GM06990 (cell line): Measurements from ENCODE around the gene SERPINI1.

Source experiments
- DNase-seq: peaks from one replicate; pipeline ENCODE4 v3.0.0-alpha.2; 2011; ENCODE audit not compliant: insufficient read length; ENCODE audit errors: extremely low read depth
- H3K27me3 ChIP-seq: replicated peaks from 2 replicates; pipeline ENCODE4 v1.6.0; 2011; ENCODE audit warnings: low read length; ENCODE audit not compliant: control insufficient read depth, insufficient read depth
- H3K36me3 ChIP-seq: 2 replicates; pipeline ENCODE4 v1.5.1; 2011; ENCODE audit warnings: low read length; ENCODE audit not compliant: control insufficient read depth, insufficient read depth
- H3K4me3 ChIP-seq: replicated peaks from 2 replicates; pipeline ENCODE4 v1.5.1; 2011; ENCODE audit warnings: low read depth, mild to moderate bottlenecking, control low read depth, low read length
- CTCF ChIP-seq: IDR thresholded peaks from 2 replicates; pipeline ENCODE4 v1.5.1; 2011; ENCODE audit warnings: low read length, control low read depth, mild to moderate bottlenecking, inconsistent platforms; ENCODE audit not compliant: insufficient read depth, poor library complexity, severe bottlenecking

The SERPINI1 gene

GRCh38 chr3:167729591-167729990, 5.9 kb upstream of the SERPINI1 start:
- TF ChIP-seq CTCF, result no peak
- no peaks in the 10 kb centered on the region for H3K36me3 ChIP-seq

DNA sequence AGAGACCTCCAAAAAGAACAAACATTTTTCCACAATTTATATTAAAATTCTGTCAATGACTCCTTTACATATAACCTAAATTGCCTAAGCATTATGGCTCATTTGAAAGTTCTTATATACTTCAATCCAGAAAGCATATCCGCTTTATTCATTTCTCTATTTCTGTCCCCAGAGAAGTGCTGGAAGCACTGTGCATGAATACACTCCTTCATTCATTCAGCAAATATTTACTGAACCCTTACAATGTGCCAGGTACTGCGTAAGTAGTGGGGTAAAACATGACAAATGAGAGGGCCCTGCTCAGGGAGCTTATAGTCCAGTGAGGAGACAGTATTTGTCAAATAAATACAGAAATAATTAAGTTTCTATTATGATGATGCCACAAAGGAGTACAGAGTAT, 4.1 kb upstream of the SERPINI1 start:
- H3K27me3 ChIP-seq, result no peaks in the 10 kb centered on the region
- TF ChIP-seq CTCF, result no peak
- DNase-seq, result no peak

More at GRCh38 chr3:167729591-167729990, 5.9 kb upstream of the SERPINI1 start:
- no peak for DNase-seq
- H3K4me3 ChIP-seq, result no peak overlapping the region
- H3K27me3 ChIP-seq, result no peaks in the 10 kb centered on the region

DNA sequence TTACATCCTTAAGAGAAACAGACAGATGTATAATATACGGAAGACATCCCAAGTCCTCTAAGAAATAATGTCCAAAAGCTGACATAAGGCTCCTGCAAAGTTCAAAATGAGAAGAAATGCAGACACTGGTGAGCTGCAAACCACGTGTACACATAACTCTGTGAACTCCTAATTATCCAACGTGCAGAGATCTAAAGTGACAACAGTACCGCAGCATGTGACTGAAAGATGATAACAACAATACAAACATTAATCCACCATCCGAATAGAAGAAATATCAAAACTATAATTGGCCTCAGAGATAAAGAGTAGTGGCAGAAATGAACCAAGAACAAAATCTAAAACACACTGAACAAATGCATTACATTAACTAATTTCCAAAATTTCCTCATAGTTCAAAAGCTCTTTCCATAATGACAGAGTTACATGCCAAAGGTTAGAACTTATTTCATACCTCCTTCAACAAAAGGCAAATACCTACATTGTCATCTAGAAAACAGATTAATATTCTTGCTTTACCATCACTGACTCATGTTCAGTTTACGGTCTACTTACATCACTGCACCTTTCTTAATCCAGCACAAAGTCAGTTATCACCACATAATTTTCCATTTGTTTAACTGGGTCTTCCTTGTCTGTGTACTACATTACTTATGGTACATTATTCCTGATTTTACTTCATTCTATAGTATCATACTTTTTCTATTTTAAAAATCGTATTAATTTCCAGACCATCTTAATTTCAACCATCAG, 3.0 kb upstream of the SERPINI1 start:
- TF ChIP-seq CTCF, result no peak
- Histone ChIP-seq H3K36me3 (no peaks in the 10 kb centered on the region), H3K4me3 (no peak overlapping the region; the same call in 1 of the 2 replicates), H3K27me3 (no peaks in the 10 kb centered on the region)
- no peak for DNase-seq

More for the DNA sequence above, 4.1 kb upstream of the SERPINI1 start:
- Histone ChIP-seq H3K4me3 (no peak overlapping the region), H3K36me3 (no peaks in the 10 kb centered on the region)

DNA sequence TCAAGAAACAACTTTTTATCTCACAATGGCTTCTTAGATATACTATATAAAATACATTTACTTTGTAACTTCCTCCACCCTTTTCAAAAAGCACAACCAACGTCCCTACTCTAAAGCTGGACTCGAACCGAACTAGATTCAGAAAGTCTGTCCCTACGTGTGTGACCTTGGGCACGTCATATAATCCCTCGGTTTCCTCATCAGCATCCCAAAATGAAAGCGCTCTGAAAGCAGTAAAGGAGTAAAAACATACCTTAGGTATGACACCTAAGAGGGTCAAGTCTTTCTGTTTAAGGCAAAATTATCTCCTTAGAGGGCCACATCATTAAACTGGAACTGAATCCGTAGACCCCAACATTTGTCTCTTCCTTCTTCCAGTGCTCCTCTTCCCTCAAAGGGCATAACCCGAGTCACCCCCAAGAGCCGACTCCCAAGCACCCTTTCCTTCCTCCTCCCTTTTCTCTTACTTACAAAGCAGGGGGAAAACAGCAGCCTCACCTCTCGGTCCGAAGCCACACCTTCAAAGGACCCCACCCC, 1.5 kb upstream of the SERPINI1 start:
- no peak for DNase-seq
- Histone ChIP-seq H3K4me3 (peak overlapping the region; percentile 74), H3K36me3 (no peaks in the 10 kb centered on the region), H3K27me3 (no peaks in the 10 kb centered on the region)
- no peak for TF ChIP-seq CTCF

DNA sequence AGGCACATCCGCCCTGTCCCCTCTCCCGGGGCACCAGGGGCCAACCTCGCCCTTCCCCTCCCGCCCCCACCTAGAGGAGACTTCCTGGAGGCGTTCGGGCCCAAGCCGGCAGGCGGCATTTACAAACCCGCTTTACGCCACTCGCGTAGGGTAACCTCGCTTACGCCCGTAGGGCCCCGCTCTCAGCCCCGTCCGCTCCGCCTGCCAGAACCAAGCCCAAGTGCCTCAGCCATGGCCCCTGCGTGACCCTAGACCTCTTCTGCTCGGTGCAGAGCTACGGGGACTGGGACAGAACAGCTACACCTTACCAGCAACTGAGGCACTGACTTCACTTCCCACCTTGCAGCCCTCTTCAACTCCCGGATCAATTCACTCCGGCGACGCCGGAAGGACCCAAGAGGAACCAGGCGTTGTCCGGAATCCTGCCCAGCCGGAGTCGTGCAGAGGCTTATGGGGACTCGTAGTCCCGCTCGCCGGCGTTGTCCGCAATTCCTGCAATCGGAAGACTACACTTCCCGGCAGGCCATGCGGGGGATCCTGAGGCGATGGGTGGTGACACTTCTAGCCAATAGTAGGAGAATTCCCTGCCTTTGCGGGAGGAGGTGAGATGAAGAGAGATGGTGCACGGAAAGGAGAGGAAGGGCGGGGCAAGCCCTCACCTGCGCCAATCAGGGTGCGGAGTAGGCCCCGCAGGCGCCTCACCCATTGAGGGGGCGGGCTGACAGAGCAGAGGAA, 856 bp upstream of the SERPINI1 start, which contains the start of gene PDCD10:
Gene PDCD10, minus strand, starts transcription at position 395 of the 735 bp plus-strand sequence. CDS start 14,735 bp downstream, outside the sequence.
- peak; percentile 96 for DNase-seq
- no peaks in the 10 kb centered on the region for H3K27me3 ChIP-seq
- no peak for TF ChIP-seq CTCF
- H3K4me3 ChIP-seq, result peak within 1 kb of the TSS; percentile 74
- H3K36me3 ChIP-seq, result no peaks in the 10 kb centered on the region
